ENCODE data around the gene GNAI2. TPM values are rescaled to one million over a fixed set of nuclear protein-coding genes. Genes with fewer than 3 reads are reported as not detected.

GNAI2 gene
- total RNA-seq, 1 experiment from 2014 or later = 185 TPM

GRCh38 chr3:50260027-50260941 is 24.3 kb downstream of the GNAI2 start (continued):
- TF ChIP-seq ZNF317 (CRISPR knock-in tag; IDR thresholded peaks at IDR 0.05; ENCODE audit: borderline replicate concordance, low read depth) (no peak), SOX15 (CRISPR knock-in tag; IDR thresholded peaks at IDR 0.05) (no peak), NFYB (CRISPR knock-in tag; conservative IDR thresholded peaks at IDR 0.05; ENCODE audit: low read depth) (no peak), ZNF512 (CRISPR knock-in tag; IDR thresholded peaks at IDR 0.05; ENCODE audit: borderline replicate concordance) (no peak), STAT6 (CRISPR knock-in tag; conservative IDR thresholded peaks at IDR 0.05; ENCODE audit: low read depth) (0 out of 2 replicates have a peak, but pooled peaks have one; percentile 58), ZNF425 (CRISPR knock-in tag; conservative IDR thresholded peaks at IDR 0.05) (no peak), ATF2 (CRISPR knock-in tag; IDR thresholded peaks at IDR 0.05; ENCODE audit: borderline replicate concordance, low read depth) (0 out of 2 replicates have a peak, but pooled peaks have one; percentile 23), NR2C2 (CRISPR knock-in tag; IDR thresholded peaks at IDR 0.05) (no peak), SMAD3 (CRISPR knock-in tag; IDR thresholded peaks at IDR 0.05; ENCODE audit: borderline replicate concordance) (no peak), AFF4 (CRISPR knock-in tag; IDR thresholded peaks at IDR 0.05; ENCODE audit: borderline replicate concordance) (no peak), FOXP4 (CRISPR knock-in tag; IDR thresholded peaks at IDR 0.05) (no peak; the same call in 1 of the 2 replicates), USF1 (CRISPR knock-in tag; IDR thresholded peaks at IDR 0.05) (no peak), NR1H2 (CRISPR knock-in tag; IDR thresholded peaks at IDR 0.05) (no peak), ZNF416 (CRISPR knock-in tag; IDR thresholded peaks at IDR 0.05) (no peak; the same call in 1 of the 2 replicates), FOXK1 (CRISPR knock-in tag; IDR thresholded peaks at IDR 0.05) (no peak; the same call in 1 of the 2 replicates), IRF1 (CRISPR knock-in tag; IDR thresholded peaks at IDR 0.05) (no peak), ZNF219 (CRISPR knock-in tag; IDR thresholded peaks at IDR 0.05; ENCODE audit: borderline replicate concordance) (no peak; the same call in 1 of the 2 replicates), SP1 (CRISPR knock-in tag; conservative IDR thresholded peaks at IDR 0.05) (peak; percentile 84; the same call in 1 of the 2 replicates), E2F4 (CRISPR knock-in tag; IDR thresholded peaks at IDR 0.05; ENCODE audit: borderline replicate concordance, low read depth) (no peak)

Measured in WTC11 (cell line).